ENCODE data around the gene GPN2. TPM values are rescaled to one million over a fixed set of nuclear protein-coding genes. Genes with fewer than 3 reads are reported as not detected.

Gene GPN2
- total and polyA plus RNA-seq, 2 donors (not counting 1 experiment from before 2014, with no cell fraction given), result 15.2 to 43.5 TPM

DNA sequence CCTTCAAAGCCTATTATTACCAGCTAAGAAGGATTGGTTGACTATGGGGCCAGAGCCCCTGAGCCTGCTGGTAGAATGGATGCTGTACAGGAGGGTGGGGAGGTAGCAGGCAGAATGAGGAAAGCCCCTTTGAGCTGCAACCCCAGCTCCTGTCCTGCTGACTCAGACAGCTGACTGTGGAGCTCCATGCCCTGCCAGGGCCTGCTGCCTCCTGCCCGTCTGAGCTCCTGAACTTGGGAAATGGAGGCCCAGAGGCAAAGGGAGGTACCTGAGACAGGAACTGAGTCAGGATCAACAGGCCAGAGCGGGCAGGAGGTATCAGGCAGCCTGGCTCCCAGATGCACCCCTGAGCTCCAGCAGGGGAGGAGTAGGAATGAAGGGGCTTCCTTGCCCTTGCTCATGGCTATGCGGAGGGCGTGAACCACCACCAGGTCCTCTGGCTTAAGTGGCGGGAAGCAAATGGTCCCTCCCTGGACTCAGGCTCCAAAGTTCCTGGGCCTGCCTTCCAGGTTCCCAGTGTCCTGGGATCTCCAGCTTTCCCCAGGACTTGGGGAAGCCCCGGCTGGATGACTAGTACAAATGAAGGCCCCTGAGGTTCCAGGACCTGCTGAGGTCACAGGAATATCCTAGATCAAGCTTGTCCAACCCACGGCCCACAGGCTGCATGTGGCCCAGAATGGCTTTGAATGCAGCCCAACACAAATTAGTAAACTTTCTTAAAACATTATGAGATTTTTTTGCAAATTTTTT is 31.0 kb downstream of the GPN2 start:
- H3K79me2 ChIP-seq (ENCODE audit: control insufficient read depth, insufficient read depth, low read length), result no peaks in the 10 kb centered on the region
- POLR2A ChIA-PET, result no interaction called here
- H4K20me1 ChIP-seq (ENCODE audit: control insufficient read depth, insufficient read depth, low read length, poor library complexity, severe bottlenecking), result no peaks in the 10 kb centered on the region
- CTCF ChIA-PET, result interaction anchor here (0.5 to 2.5 kb wide), 9 partner anchors 8 to 217 kb away, joined by 3 to 17 read pairs (median 4); no protein-coding TSS in a partner anchor
- DNase-seq, result no peak
- Mint-ChIP-seq H3K4me3 (no peak overlapping the region), H3K9me3 (ENCODE audit: insufficient read depth) (no peaks in the 10 kb centered on the region), H3K4me1 (peaks cover 8% of the 10 kb centered on the region), H3K27me3 (no peaks in the 10 kb centered on the region), H3K27ac (no peak overlapping the region)
- H3K9me3 ChIP-seq (ENCODE audit: control extremely low read depth in 1 of 3, control insufficient read depth in 2 of 3, insufficient read depth in 1 of 3, low read length in 2 of 3), result no peaks in the 10 kb centered on the region
- H3K27ac ChIP-seq (ENCODE audit: low read length in 2 of 2), result no peak overlapping the region
- 98% methylated on average over 6 of the region's 7 CpGs for WGBS (ENCODE audit: insufficient coverage)
- no peak overlapping the region for H3K4me3 ChIP-seq (ENCODE audit: control extremely low read depth in 1 of 5, extremely low read depth in 1 of 5, insufficient read depth in 1 of 5, low read depth in 2 of 5, low read length in 4 of 5)
- H3K27me3 ChIP-seq (replicated peaks in 1 of 4; ENCODE audit: control extremely low read depth in 1 of 4, control insufficient read depth in 3 of 4, insufficient read depth in 4 of 4, low read length in 3 of 4), result no peaks in the 10 kb centered on the region
- H2AFZ ChIP-seq (ENCODE audit: insufficient read depth, low read depth, low read length, poor library complexity, severe bottlenecking), result no peak overlapping the region
- H3K4me2 ChIP-seq (replicated peaks; ENCODE audit: low read depth, low read length, poor library complexity, severe bottlenecking), result no peak overlapping the region
- no peak for ATAC-seq (ENCODE audit: low read depth)
- H3K9ac ChIP-seq (ENCODE audit: low read length), result no peak overlapping the region
- intact Hi-C loops (cut with micrococcal nuclease), result no loop called here
- peaks cover 7 to 13% of the 10 kb centered on the region in 2 donors for H3K4me1 ChIP-seq (ENCODE audit: control insufficient read depth in 2 of 2, insufficient read depth in 2 of 2, low read length in 2 of 2)
- peaks cover 0 to 7% of the 10 kb centered on the region in 2 experiments for H3K36me3 ChIP-seq (replicated peaks in 1 of 2; ENCODE audit: control extremely low read depth in 1 of 2, control insufficient read depth in 1 of 2, extremely low read depth in 1 of 2, insufficient read depth in 2 of 2, low read length in 1 of 2)
- no peak for TF ChIP-seq EZH2 (IDR thresholded peaks at IDR 0.05; ENCODE audit: borderline replicate concordance, insufficient read depth, low read depth, low read length, poor library complexity, severe bottlenecking)
- TF ChIP-seq, protein P1, sequence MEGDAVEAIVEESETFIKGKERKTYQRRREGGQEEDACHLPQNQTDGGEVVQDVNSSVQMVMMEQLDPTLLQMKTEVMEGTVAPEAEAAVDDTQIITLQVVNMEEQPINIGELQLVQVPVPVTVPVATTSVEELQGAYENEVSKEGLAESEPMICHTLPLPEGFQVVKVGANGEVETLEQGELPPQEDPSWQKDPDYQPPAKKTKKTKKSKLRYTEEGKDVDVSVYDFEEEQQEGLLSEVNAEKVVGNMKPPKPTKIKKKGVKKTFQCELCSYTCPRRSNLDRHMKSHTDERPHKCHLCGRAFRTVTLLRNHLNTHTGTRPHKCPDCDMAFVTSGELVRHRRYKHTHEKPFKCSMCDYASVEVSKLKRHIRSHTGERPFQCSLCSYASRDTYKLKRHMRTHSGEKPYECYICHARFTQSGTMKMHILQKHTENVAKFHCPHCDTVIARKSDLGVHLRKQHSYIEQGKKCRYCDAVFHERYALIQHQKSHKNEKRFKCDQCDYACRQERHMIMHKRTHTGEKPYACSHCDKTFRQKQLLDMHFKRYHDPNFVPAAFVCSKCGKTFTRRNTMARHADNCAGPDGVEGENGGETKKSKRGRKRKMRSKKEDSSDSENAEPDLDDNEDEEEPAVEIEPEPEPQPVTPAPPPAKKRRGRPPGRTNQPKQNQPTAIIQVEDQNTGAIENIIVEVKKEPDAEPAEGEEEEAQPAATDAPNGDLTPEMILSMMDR (IDR thresholded peaks at IDR 0.05), result no peak

DNA sequence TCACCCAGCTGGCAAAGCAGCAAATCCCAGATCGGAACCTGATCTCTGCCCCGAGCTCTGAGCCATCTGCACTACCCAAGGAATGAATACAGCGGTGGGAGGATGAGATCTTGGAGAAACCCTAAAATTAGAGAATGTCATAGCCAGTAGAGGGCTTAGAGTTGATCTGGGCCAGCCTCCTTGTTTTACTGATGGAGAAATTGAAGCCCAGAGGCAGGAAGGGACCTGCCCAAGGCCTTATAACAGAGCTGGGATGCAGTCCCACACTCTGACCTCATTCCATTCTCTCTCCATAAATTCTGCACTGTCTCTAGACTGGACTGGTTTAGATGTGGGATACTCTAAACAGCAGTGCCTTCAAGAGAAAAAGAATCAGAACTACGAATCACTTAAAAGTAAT is 31.9 kb downstream of the GPN2 start:
- Histone ChIP-seq H3K9me3 (ENCODE audit: control extremely low read depth in 1 of 3, control insufficient read depth in 2 of 3, insufficient read depth in 1 of 3, low read length in 2 of 3) (no peaks in the 10 kb centered on the region), H3K79me2 (ENCODE audit: control insufficient read depth, insufficient read depth, low read length) (no peaks in the 10 kb centered on the region), H3K27ac (ENCODE audit: low read length in 2 of 2) (no peak overlapping the region), H3K4me1 (ENCODE audit: control insufficient read depth in 2 of 2, insufficient read depth in 2 of 2, low read length in 2 of 2) (peaks cover 0 to 4% of the 10 kb centered on the region in 2 donors), H3K9ac (ENCODE audit: low read length) (no peak overlapping the region), H3K36me3 (replicated peaks in 1 of 2; ENCODE audit: control extremely low read depth in 1 of 2, control insufficient read depth in 1 of 2, extremely low read depth in 1 of 2, insufficient read depth in 2 of 2, low read length in 1 of 2) (peaks cover 0 to 15% of the 10 kb centered on the region in 2 experiments), H4K20me1 (ENCODE audit: control insufficient read depth, insufficient read depth, low read length, poor library complexity, severe bottlenecking) (no peaks in the 10 kb centered on the region), H3K4me3 (ENCODE audit: control extremely low read depth in 1 of 5, extremely low read depth in 1 of 5, insufficient read depth in 1 of 5, low read depth in 2 of 5, low read length in 4 of 5) (no peak overlapping the region), H3K4me2 (replicated peaks; ENCODE audit: low read depth, low read length, poor library complexity, severe bottlenecking) (no peak overlapping the region), H2AFZ (ENCODE audit: insufficient read depth, low read depth, low read length, poor library complexity, severe bottlenecking) (no peak overlapping the region), H3K27me3 (replicated peaks in 1 of 4; ENCODE audit: control extremely low read depth in 1 of 4, control insufficient read depth in 3 of 4, insufficient read depth in 4 of 4, low read length in 3 of 4) (no peaks in the 10 kb centered on the region)
- no peaks in the 10 kb centered on the region for H3K9me3 Mint-ChIP-seq (ENCODE audit: insufficient read depth)
- DNase-seq, result no peak
- intact Hi-C loops (cut with micrococcal nuclease), result no loop called here
- peaks cover 2% of the 10 kb centered on the region for H3K4me1 Mint-ChIP-seq
- no peak overlapping the region for H3K27ac Mint-ChIP-seq
- 100% methylated on average over 3 of the region's 4 CpGs for WGBS (ENCODE audit: insufficient coverage)
- H3K4me3 Mint-ChIP-seq, result no peak overlapping the region
- TF ChIP-seq, protein P1 (IDR thresholded peaks at IDR 0.05), result no peak
- no peak for TF ChIP-seq EZH2 (IDR thresholded peaks at IDR 0.05; ENCODE audit: borderline replicate concordance, insufficient read depth, low read depth, low read length, poor library complexity, severe bottlenecking)
- ChIA-PET CTCF (interaction anchor here (0.6 to 2.5 kb wide), 6 partner anchors 9 to 33 kb away, joined by 3 to 17 read pairs (median 4); no protein-coding TSS in a partner anchor), POLR2A (no interaction called here)
- H3K27me3 Mint-ChIP-seq, result no peaks in the 10 kb centered on the region
- ATAC-seq (ENCODE audit: low read depth), result no peak

Data from B cell (primary cell).